ENCODE results near the gene IL20. TPM values are rescaled to one million over a fixed set of nuclear protein-coding genes. Genes with fewer than 3 reads are reported as not detected.

Gene IL20
- total and polyA plus RNA-seq, 2 experiments from 2014 or later, result not detected

GRCh38 chr1:206916000-206916709, 50.7 kb downstream of the IL20 start:
- Histone ChIP-seq H3K27me3 (replicated peaks; ENCODE audit: insufficient read depth) (peaks cover 7% of the 10 kb centered on the region; the same call in 1 of the 2 replicates), H3K4me2 (ENCODE audit: unreplicated experiment) (no peak overlapping the region), H3K9ac (no peak overlapping the region), H3K4me3 (no peak overlapping the region), H2AFZ (no peak overlapping the region), H3K9me2 (ENCODE audit: insufficient read depth) (no peaks in the 10 kb centered on the region), H3K27ac (no peak overlapping the region), H3K4me1 (ENCODE audit: insufficient read depth) (no peaks in the 10 kb centered on the region; the same call in 1 of the 2 replicates), H3F3A (ENCODE audit: insufficient read depth) (no peaks in the 10 kb centered on the region), H3K79me2 (ENCODE audit: insufficient read depth) (no peaks in the 10 kb centered on the region), H4K20me1 (ENCODE audit: insufficient read depth) (no peaks in the 10 kb centered on the region), H3K9me3 (ENCODE audit: low read depth) (no peaks in the 10 kb centered on the region), H3K36me3 (ENCODE audit: low read depth) (no peaks in the 10 kb centered on the region)
- 50 to 55% methylated on average over 7 to 8 of the region's 8 CpGs for WGBS, 2 experiments (ENCODE audit: low coverage in 1 of 2, low lambda C conversion rate in 2 of 2, missing lambda C conversion rate in 2 of 2)
- in situ Hi-C loops (cut with MboI), result no loop called here
- DNase-seq, result no peak
- TF ChIP-seq EZH2 (IDR thresholded peaks at IDR 0.05; ENCODE audit: insufficient read depth, poor library complexity, severe bottlenecking), result no peak
- TF ChIP-seq EZH2phosphoT487 (IDR thresholded peaks at IDR 0.05; ENCODE audit: insufficient read depth, low read depth), result no peak

- no peak overlapping the region for H3K27ac ChIP-seq
- no peaks in the 10 kb centered on the region for H4K20me1 ChIP-seq (ENCODE audit: insufficient read depth)
- no peaks in the 10 kb centered on the region for H3K36me3 ChIP-seq (ENCODE audit: low read depth)
- 61 to 77% methylated on average over 3 of the region's 3 CpGs for WGBS, 2 experiments (ENCODE audit: low coverage in 1 of 2, low lambda C conversion rate in 2 of 2, missing lambda C conversion rate in 2 of 2)
- no peak overlapping the region for H3K4me2 ChIP-seq (ENCODE audit: unreplicated experiment)
- no peak overlapping the region for H3K9ac ChIP-seq
- no peak overlapping the region for H3K4me3 ChIP-seq
- TF ChIP-seq EZH2phosphoT487 (IDR thresholded peaks at IDR 0.05; ENCODE audit: insufficient read depth, low read depth), result no peak
- TF ChIP-seq EZH2 (IDR thresholded peaks at IDR 0.05; ENCODE audit: insufficient read depth, poor library complexity, severe bottlenecking), result no peak
- no peaks in the 10 kb centered on the region for H3F3A ChIP-seq (ENCODE audit: insufficient read depth)
- no peaks in the 10 kb centered on the region for H3K9me2 ChIP-seq (ENCODE audit: insufficient read depth)
- no peaks in the 10 kb centered on the region for H3K9me3 ChIP-seq (ENCODE audit: low read depth)
- no peaks in the 10 kb centered on the region for H3K4me1 ChIP-seq (ENCODE audit: insufficient read depth)
- in situ Hi-C loops (cut with MboI), result no loop called here
- no peak overlapping the region for H2AFZ ChIP-seq
- H3K27me3 ChIP-seq (replicated peaks; ENCODE audit: insufficient read depth), result peaks cover 7% of the 10 kb centered on the region; the same call in 1 of the 2 replicates
- no peak for DNase-seq
- no peaks in the 10 kb centered on the region for H3K79me2 ChIP-seq (ENCODE audit: insufficient read depth)
Observed at GRCh38 chr1:206918076-206918475, 52.7 kb downstream of the IL20 start.

Other genes with a start within 250 kb of the IL20 start
- gene DYRK3, start 230.1 kb upstream of the IL20 start, total RNA-seq (2014; rRNA removed; shearing (Covaris generic)), result 28.8 and 31.5 TPM in 2 replicates
- 16.9 and 18.2 TPM in 2 replicates for gene DYRK3, start 230.1 kb upstream of the IL20 start, polyA plus RNA-seq (2016; fragmentation: Nextera tagmentation; extraction: Ambion mirVana)
- gene MAPKAPK2, start 180.7 kb upstream of the IL20 start, total RNA-seq (2014; rRNA removed; shearing (Covaris generic)), result 50.6 and 63.3 TPM in 2 replicates
- 7.5 and 8.8 TPM in 2 replicates for gene MAPKAPK2, start 180.7 kb upstream of the IL20 start, polyA plus RNA-seq (2016; fragmentation: Nextera tagmentation; extraction: Ambion mirVana)
- not detected in 2 replicates for gene IL19, start 94.8 kb upstream of the IL20 start, total RNA-seq (2014; rRNA removed; shearing (Covaris generic))
- not detected in 2 replicates for gene IL19, start 94.8 kb upstream of the IL20 start, polyA plus RNA-seq (2016; fragmentation: Nextera tagmentation; extraction: Ambion mirVana)
- gene IL10, start 93.1 kb upstream of the IL20 start, total RNA-seq (2014; rRNA removed; shearing (Covaris generic)), result not detected in 2 replicates
- gene IL10, start 93.1 kb upstream of the IL20 start, polyA plus RNA-seq (2016; fragmentation: Nextera tagmentation; extraction: Ambion mirVana), result not detected in 2 replicates
- gene IL24, start 31.8 kb downstream of the IL20 start, total RNA-seq (2014; rRNA removed; shearing (Covaris generic)), result 2.4 TPM in 1 of 2 replicates, not detected in the other
- gene IL24, start 31.8 kb downstream of the IL20 start, polyA plus RNA-seq (2016; fragmentation: Nextera tagmentation; extraction: Ambion mirVana), result 0.49 and 0.52 TPM in 2 replicates
- 1.2 TPM in 1 of 2 replicates, not detected in the other for gene FCMR, start 56.3 kb downstream of the IL20 start, total RNA-seq (2014; rRNA removed; shearing (Covaris generic))
- gene FCMR, start 56.3 kb downstream of the IL20 start, polyA plus RNA-seq (2016; fragmentation: Nextera tagmentation; extraction: Ambion mirVana), result 0.94 and 2.3 TPM in 2 replicates
- gene PIGR, start 80.8 kb downstream of the IL20 start, total RNA-seq (2014; rRNA removed; shearing (Covaris generic)), result not detected in 2 replicates
- gene PIGR, start 80.8 kb downstream of the IL20 start, polyA plus RNA-seq (2016; fragmentation: Nextera tagmentation; extraction: Ambion mirVana), result not detected in 2 replicates
- not detected in 2 replicates for gene FCAMR, start 104.8 kb downstream of the IL20 start, total RNA-seq (2014; rRNA removed; shearing (Covaris generic))
- gene FCAMR, start 104.8 kb downstream of the IL20 start, polyA plus RNA-seq (2016; fragmentation: Nextera tagmentation; extraction: Ambion mirVana), result not detected in 2 replicates
- gene C1orf116, start 167.1 kb downstream of the IL20 start, total RNA-seq (2014; rRNA removed; shearing (Covaris generic)), result not detected in 2 replicates
- not detected in 2 replicates for gene C1orf116, start 167.1 kb downstream of the IL20 start, polyA plus RNA-seq (2016; fragmentation: Nextera tagmentation; extraction: Ambion mirVana)
- 6.7 and 7.8 TPM in 2 replicates for gene YOD1, start 185.6 kb downstream of the IL20 start, total RNA-seq (2014; rRNA removed; shearing (Covaris generic))
- 2.4 TPM in 2 replicates for gene YOD1, start 185.6 kb downstream of the IL20 start, polyA plus RNA-seq (2016; fragmentation: Nextera tagmentation; extraction: Ambion mirVana)
- gene PFKFB2, start 187.7 kb downstream of the IL20 start, total RNA-seq (2014; rRNA removed; shearing (Covaris generic)), result 3.7 and 4.2 TPM in 2 replicates
- 1.2 and 1.6 TPM in 2 replicates for gene PFKFB2, start 187.7 kb downstream of the IL20 start, polyA plus RNA-seq (2016; fragmentation: Nextera tagmentation; extraction: Ambion mirVana)
- not detected in 2 replicates for gene C4BPB, start 223.2 kb downstream of the IL20 start, total RNA-seq (2014; rRNA removed; shearing (Covaris generic))
- gene C4BPB, start 223.2 kb downstream of the IL20 start, polyA plus RNA-seq (2016; fragmentation: Nextera tagmentation; extraction: Ambion mirVana), result not detected in 2 replicates
- not detected in 2 replicates for gene C4BPA, start 238.6 kb downstream of the IL20 start, total RNA-seq (2014; rRNA removed; shearing (Covaris generic))
- not detected in 2 replicates for gene C4BPA, start 238.6 kb downstream of the IL20 start, polyA plus RNA-seq (2016; fragmentation: Nextera tagmentation; extraction: Ambion mirVana)